ENCODE data around the gene SNX27. TPM values are rescaled to one million over a fixed set of nuclear protein-coding genes. Genes with fewer than 3 reads are reported as not detected.

SNX27 gene
- 8.6 to 10.3 TPM (median 9.5 TPM) in 5 replicates for total RNA-seq (2022; extraction: Qiagen RNA extraction; ENCODE audit: low read depth)

GRCh38 chr1:151611832-151612500 is at the start of gene SNX27:
Gene SNX27, plus strand, starts transcription at chr1:151612050. Its CDS starts 152 bp downstream, at chr1:151612202.

GRCh38 chr1:151716771-151717631 is 105.2 kb downstream of the SNX27 start, which contains the start of gene CELF3:
Gene CELF3, minus strand, starts transcription at chr1:151716803. Its CDS starts 783 bp downstream, at chr1:151716020.

GRCh38 chr1:151720974-151721787 is 109.3 kb downstream of the SNX27 start, which contains the start of gene RIIAD1:
Gene RIIAD1, plus strand, starts transcription at chr1:151721522. Its CDS starts 15 bp downstream, at chr1:151721537.

Other genes starting within 250 kb of the SNX27 start
- 5.8 to 6.2 TPM (median 5.8 TPM) in 5 replicates for gene SELENBP1, start 239.3 kb upstream of the SNX27 start, total RNA-seq (2022; extraction: Qiagen RNA extraction; ENCODE audit: low read depth)
- 376 to 425 TPM (median 399 TPM) in 5 replicates for gene PSMB4, start 212.5 kb upstream of the SNX27 start, total RNA-seq (2022; extraction: Qiagen RNA extraction; ENCODE audit: low read depth)
- gene POGZ, start 152.6 kb upstream of the SNX27 start, total RNA-seq (2022; extraction: Qiagen RNA extraction; ENCODE audit: low read depth): 21.4 to 24.5 TPM (median 22.2 TPM) in 5 replicates
- gene CGN, start 100.7 kb upstream of the SNX27 start, total RNA-seq (2022; extraction: Qiagen RNA extraction; ENCODE audit: low read depth): 1.2 to 1.5 TPM (median 1.3 TPM) in 5 replicates
- 14.5 to 18.0 TPM (median 15.5 TPM) in 5 replicates for gene TUFT1, start 71.7 kb upstream of the SNX27 start, total RNA-seq (2022; extraction: Qiagen RNA extraction; ENCODE audit: low read depth)
- gene CELF3, start 104.8 kb downstream of the SNX27 start, total RNA-seq (2022; extraction: Qiagen RNA extraction; ENCODE audit: low read depth): 0.03 TPM in 1 of 5 replicates, not detected in the others
- gene RIIAD1, start 109.5 kb downstream of the SNX27 start, total RNA-seq (2022; extraction: Qiagen RNA extraction; ENCODE audit: low read depth): not detected in 5 replicates
- gene MRPL9, start 151.4 kb downstream of the SNX27 start, total RNA-seq (2022; extraction: Qiagen RNA extraction; ENCODE audit: low read depth): 71.6 to 87.0 TPM (median 84.6 TPM) in 5 replicates
- gene TDRKH, start 178.4 kb downstream of the SNX27 start, total RNA-seq (2022; extraction: Qiagen RNA extraction; ENCODE audit: low read depth): 5.2 to 6.9 TPM (median 6.5 TPM) in 5 replicates
- gene LINGO4, start 193.4 kb downstream of the SNX27 start, total RNA-seq (2022; extraction: Qiagen RNA extraction; ENCODE audit: low read depth): not detected in 5 replicates
- gene RORC, start 219.8 kb downstream of the SNX27 start, total RNA-seq (2022; extraction: Qiagen RNA extraction; ENCODE audit: low read depth): 0.02 to 0.07 TPM (median 0.03 TPM) in 3 of 5 replicates, not detected in the others
- gene C2CD4D, start 227.8 kb downstream of the SNX27 start, total RNA-seq (2022; extraction: Qiagen RNA extraction; ENCODE audit: low read depth): not detected in 5 replicates
- gene THEM5, start 241.7 kb downstream of the SNX27 start, total RNA-seq (2022; extraction: Qiagen RNA extraction; ENCODE audit: low read depth): not detected in 5 replicates